WTC11 (cell line): ENCODE data around the gene SAMD4A. TPM values are rescaled to one million over a fixed set of nuclear protein-coding genes. Genes with fewer than 3 reads are reported as not detected.

Experiments used
- ATAC-seq: fragments of 200-7000 bp; cut with Tn5 transposase; 2 replicates; pipeline ENCODE4 v1.10.0; 2021; ENCODE audit warnings: mild to moderate bottlenecking, moderate library complexity
- CTCF ChIA-PET: fragments of 300-600 bp; sonication (Branson Sonifier 250); formaldehyde crosslinking; loops from one replicate; lab custom pipeline; 2021; ENCODE audit warnings: antibody characterized with exemption; lab: Charles Lee
- POLR2A ChIA-PET: fragments of 350-600 bp; sonication (Branson Sonifier 250); formaldehyde crosslinking; loops from one replicate; lab custom pipeline; 2021; ENCODE audit warnings: antibody characterized with exemption; lab: Charles Lee
- DNase-seq: peaks from one replicate; pipeline ENCODE4 v3.0.0; 2021; ENCODE audit warnings: low spot score
- H3K27ac Mint-ChIP-seq: 2 replicates; pipeline ENCODE4 v1.8.0; 2021; ENCODE audit warnings: mixed read lengths
- H3K27me3 Mint-ChIP-seq: 2 replicates; pipeline ENCODE4 v1.8.0; 2021; ENCODE audit warnings: low read depth, mild to moderate bottlenecking, moderate library complexity, mixed read lengths
- H3K36me3 Mint-ChIP-seq: 2 replicates; pipeline ENCODE4 v1.8.0; 2021; ENCODE audit warnings: mixed read lengths
- H3K4me1 Mint-ChIP-seq: 2 replicates; pipeline ENCODE4 v1.8.0; 2022; ENCODE audit warnings: mixed read lengths
- H3K4me3 Mint-ChIP-seq: 2 replicates; pipeline ENCODE4 v1.8.0; 2021; ENCODE audit warnings: mild to moderate bottlenecking, moderate library complexity, mixed read lengths
- H3K9me3 Mint-ChIP-seq: 2 replicates; pipeline ENCODE4 v1.8.0; 2021; ENCODE audit warnings: mixed read lengths
- ATF6 ChIP-seq: sonication (generic); formaldehyde crosslinking; IDR thresholded peaks from 2 replicates; pipeline ENCODE4 v1.8.1; 2023; ENCODE audit warnings: mild to moderate bottlenecking, missing genetic modification reagents
- E2F1 ChIP-seq: sonication (generic); formaldehyde crosslinking; IDR thresholded peaks from 2 replicates; pipeline ENCODE4 v1.8.0; 2022; ENCODE audit warnings: mild to moderate bottlenecking, missing genetic modification reagents
- ESRRA ChIP-seq: sonication (generic); formaldehyde crosslinking; IDR thresholded peaks from 2 replicates; pipeline ENCODE4 v1.8.1; 2022; ENCODE audit warnings: mild to moderate bottlenecking, missing genetic modification reagents, borderline replicate concordance
- FOXK1 ChIP-seq: sonication (generic); formaldehyde crosslinking; IDR thresholded peaks from 2 replicates; pipeline ENCODE4 v1.8.0; 2022; ENCODE audit warnings: mild to moderate bottlenecking, moderate library complexity, missing genetic modification reagents
- HMGXB4 ChIP-seq: sonication (generic); formaldehyde crosslinking; IDR thresholded peaks from 2 replicates; pipeline ENCODE4 v1.8.1; 2023; ENCODE audit warnings: mild to moderate bottlenecking, moderate library complexity, missing genetic modification reagents
- IRF2 ChIP-seq: sonication (generic); formaldehyde crosslinking; IDR thresholded peaks from 2 replicates; pipeline ENCODE4 v1.8.0; 2022; ENCODE audit warnings: low read depth, missing genetic modification reagents, borderline replicate concordance
- NFATC4 ChIP-seq: fragments of 250-450 bp; sonication (Bioruptor Pico); IDR thresholded peaks from 2 replicates; pipeline ENCODE4 v1.9.0; 2021; ENCODE audit warnings: mild to moderate bottlenecking
- NR1H2 ChIP-seq: sonication (generic); formaldehyde crosslinking; IDR thresholded peaks from 2 replicates; pipeline ENCODE4 v1.9.0; 2021; ENCODE audit warnings: mild to moderate bottlenecking, moderate library complexity, missing genetic modification reagents
- PREB ChIP-seq: sonication (generic); formaldehyde crosslinking; IDR thresholded peaks from 2 replicates; pipeline ENCODE4 v1.8.1; 2022; ENCODE audit warnings: mild to moderate bottlenecking, missing genetic modification reagents, moderate library complexity, borderline replicate concordance
- TCF7 ChIP-seq: sonication (generic); formaldehyde crosslinking; IDR thresholded peaks from 2 replicates; pipeline ENCODE4 v1.8.0; 2022; ENCODE audit warnings: mild to moderate bottlenecking, low read depth, missing genetic modification reagents, moderate library complexity
- TEAD4 ChIP-seq: sonication (generic); formaldehyde crosslinking; IDR thresholded peaks from 2 replicates; pipeline ENCODE4 v1.8.0; 2022; ENCODE audit warnings: mild to moderate bottlenecking, missing genetic modification reagents
- TP53 ChIP-seq: sonication (generic); formaldehyde crosslinking; IDR thresholded peaks from 2 replicates; pipeline ENCODE4 v1.8.1; 2023; ENCODE audit warnings: mild to moderate bottlenecking, missing genetic modification reagents
- ZNF121 ChIP-seq: sonication (generic); formaldehyde crosslinking; IDR thresholded peaks from 2 replicates; pipeline ENCODE4 v1.8.0; 2023; ENCODE audit warnings: missing genetic modification reagents
- ZNF281 ChIP-seq: sonication (generic); formaldehyde crosslinking; IDR thresholded peaks from 2 replicates; pipeline ENCODE4 v1.8.0; 2023; ENCODE audit warnings: mild to moderate bottlenecking, missing genetic modification reagents
- ZNF396 ChIP-seq: fragments of 250-450 bp; sonication (Bioruptor Pico); IDR thresholded peaks from 2 replicates; pipeline ENCODE4 v1.8.0; 2021; ENCODE audit warnings: mild to moderate bottlenecking, moderate library complexity, borderline replicate concordance
- ZNF416 ChIP-seq: fragments of 250-450 bp; sonication (Bioruptor Pico); IDR thresholded peaks from 2 replicates; pipeline ENCODE4 v1.9.0; 2021; ENCODE audit warnings: mild to moderate bottlenecking, inconsistent platforms
- total RNA-seq: library from RNA; stranded (reverse); gene quantifications from 3 replicates; pipeline ENCODE4 v1.2.3, GENCODE V29; 2021
- TF ChIP-seq, protein P1 (sequence below): sonication (generic); formaldehyde crosslinking; conservative IDR thresholded peaks from 2 replicates; pipeline ENCODE4 v1.8.1; 2023; ENCODE audit warnings: mild to moderate bottlenecking, low read depth, missing genetic modification reagents, moderate library complexity
- TF ChIP-seq, protein P2 (sequence below): sonication (generic); formaldehyde crosslinking; IDR thresholded peaks from 2 replicates; pipeline ENCODE4 v1.8.0; 2022; ENCODE audit warnings: mild to moderate bottlenecking, missing genetic modification reagents
- TF ChIP-seq, protein P3 (sequence below): fragments of 250-450 bp; sonication (Bioruptor Pico); IDR thresholded peaks from 2 replicates; pipeline ENCODE4 v1.9.0; 2021; ENCODE audit warnings: moderate library complexity, mild to moderate bottlenecking, inconsistent platforms, borderline replicate concordance

Gene SAMD4A
- total RNA-seq, 1 experiment from 2014 or later, result 6.0 TPM

DNA sequence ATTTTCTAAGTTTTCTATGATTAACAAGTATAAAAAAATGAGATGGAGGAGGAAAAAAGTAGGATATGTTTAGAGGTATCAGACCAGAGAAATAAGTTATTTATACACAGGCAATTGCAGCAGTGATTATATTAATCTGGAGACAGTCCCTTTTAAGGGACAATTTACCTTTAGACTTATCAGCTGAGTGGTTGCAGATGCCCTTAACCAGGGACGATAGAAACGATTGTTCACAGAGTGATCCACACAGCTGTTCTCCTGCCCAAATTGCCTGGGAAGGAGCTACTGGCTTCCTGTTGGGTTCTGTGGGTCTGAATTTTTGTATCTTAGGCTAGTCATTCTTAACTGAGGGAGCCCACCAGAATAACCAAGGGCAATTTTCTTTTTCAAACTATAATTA, 269.3 kb downstream of the SAMD4A start:
- H3K4me1 Mint-ChIP-seq, result 0 out of 2 replicates have a peak, but pooled peaks cover 1% of the 10 kb centered on the region
- TF ChIP-seq NFATC4 (CRISPR knock-in tag) (no peak), ZNF121 (CRISPR knock-in tag) (no peak), E2F1 (CRISPR knock-in tag) (no peak), ATF6 (no peak), NR1H2 (CRISPR knock-in tag) (no peak), ZNF396 (CRISPR knock-in tag) (no peak), TP53 (no peak), FOXK1 (no peak), TCF7 (CRISPR knock-in tag) (no peak), IRF2 (CRISPR knock-in tag) (no peak), ZNF416 (no peak), PREB (CRISPR knock-in tag) (no peak)
- TF ChIP-seq, protein P1, sequence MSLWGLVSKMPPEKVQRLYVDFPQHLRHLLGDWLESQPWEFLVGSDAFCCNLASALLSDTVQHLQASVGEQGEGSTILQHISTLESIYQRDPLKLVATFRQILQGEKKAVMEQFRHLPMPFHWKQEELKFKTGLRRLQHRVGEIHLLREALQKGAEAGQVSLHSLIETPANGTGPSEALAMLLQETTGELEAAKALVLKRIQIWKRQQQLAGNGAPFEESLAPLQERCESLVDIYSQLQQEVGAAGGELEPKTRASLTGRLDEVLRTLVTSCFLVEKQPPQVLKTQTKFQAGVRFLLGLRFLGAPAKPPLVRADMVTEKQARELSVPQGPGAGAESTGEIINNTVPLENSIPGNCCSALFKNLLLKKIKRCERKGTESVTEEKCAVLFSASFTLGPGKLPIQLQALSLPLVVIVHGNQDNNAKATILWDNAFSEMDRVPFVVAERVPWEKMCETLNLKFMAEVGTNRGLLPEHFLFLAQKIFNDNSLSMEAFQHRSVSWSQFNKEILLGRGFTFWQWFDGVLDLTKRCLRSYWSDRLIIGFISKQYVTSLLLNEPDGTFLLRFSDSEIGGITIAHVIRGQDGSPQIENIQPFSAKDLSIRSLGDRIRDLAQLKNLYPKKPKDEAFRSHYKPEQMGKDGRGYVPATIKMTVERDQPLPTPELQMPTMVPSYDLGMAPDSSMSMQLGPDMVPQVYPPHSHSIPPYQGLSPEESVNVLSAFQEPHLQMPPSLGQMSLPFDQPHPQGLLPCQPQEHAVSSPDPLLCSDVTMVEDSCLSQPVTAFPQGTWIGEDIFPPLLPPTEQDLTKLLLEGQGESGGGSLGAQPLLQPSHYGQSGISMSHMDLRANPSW, result no peak
- TF ChIP-seq, protein P2, sequence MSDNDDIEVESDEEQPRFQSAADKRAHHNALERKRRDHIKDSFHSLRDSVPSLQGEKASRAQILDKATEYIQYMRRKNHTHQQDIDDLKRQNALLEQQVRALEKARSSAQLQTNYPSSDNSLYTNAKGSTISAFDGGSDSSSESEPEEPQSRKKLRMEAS (CRISPR knock-in tag), result no peak
- TF ChIP-seq, all 79 proteins: peak for 0
- no peak for DNase-seq
- ChIA-PET POLR2A (no interaction called here), CTCF (no interaction called here)
- no peak overlapping the region for H3K4me3 Mint-ChIP-seq
- H3K9me3 Mint-ChIP-seq, result 0 out of 2 replicates have a peak, but pooled peaks cover 3% of the 10 kb centered on the region
- ATAC-seq, result no peak
- no peaks in the 10 kb centered on the region; the same call in 1 of the 2 replicates for H3K27me3 Mint-ChIP-seq
- peaks cover 5% of the 10 kb centered on the region; the same call in 1 of the 2 replicates for H3K36me3 Mint-ChIP-seq
- H3K27ac Mint-ChIP-seq, result no peak overlapping the region

DNA sequence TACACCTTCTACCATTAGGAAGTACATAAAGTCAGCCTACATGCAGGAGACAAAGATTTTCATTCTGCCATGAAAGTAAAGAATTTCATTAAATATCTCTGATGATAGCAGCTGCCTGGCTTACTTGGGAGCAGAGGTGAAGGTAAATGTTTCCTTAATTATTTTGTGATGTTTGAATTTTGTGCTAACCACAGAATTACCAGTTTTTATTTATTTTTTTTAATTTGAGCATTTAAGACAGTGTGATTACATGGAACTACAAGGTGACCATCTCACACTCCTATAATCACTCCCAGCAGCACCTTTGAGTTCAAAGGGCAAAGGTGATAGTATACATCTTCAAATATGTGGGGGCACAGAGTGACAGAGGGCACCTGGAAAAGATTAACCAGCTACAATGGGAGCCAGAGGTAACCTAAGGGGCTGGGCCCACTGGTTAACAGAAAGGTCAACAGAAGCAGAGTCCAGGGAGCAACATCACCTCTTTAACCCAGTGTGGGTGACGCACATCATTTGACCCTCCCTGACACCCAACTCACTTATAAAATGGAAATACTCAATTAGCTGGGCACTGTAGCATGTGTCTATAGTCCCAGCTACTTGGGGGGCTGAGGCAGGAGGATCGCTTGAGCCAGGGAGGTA, 270.7 kb downstream of the SAMD4A start:
- ATAC-seq (no peak), DNase-seq (no peak)
- CTCF ChIA-PET, result interaction anchor here (1.3 kb wide), 1 partner anchor 23 kb away, joined by 3 read pairs; no protein-coding TSS in a partner anchor
- H3K9me3 Mint-ChIP-seq, result 0 out of 2 replicates have a peak, but pooled peaks cover 3% of the 10 kb centered on the region
- POLR2A ChIA-PET, result no interaction called here
- H3K27me3 Mint-ChIP-seq, result no peaks in the 10 kb centered on the region
- 0 out of 2 replicates have a peak, but pooled peaks cover 6% of the 10 kb centered on the region for H3K4me1 Mint-ChIP-seq
- no peak overlapping the region for H3K4me3 Mint-ChIP-seq
- H3K27ac Mint-ChIP-seq, result no peak overlapping the region
- TF ChIP-seq ZNF281 (CRISPR knock-in tag) (no peak), ESRRA (CRISPR knock-in tag) (no peak), HMGXB4 (CRISPR knock-in tag) (no peak), TEAD4 (CRISPR knock-in tag) (no peak)
- TF ChIP-seq, protein P3, sequence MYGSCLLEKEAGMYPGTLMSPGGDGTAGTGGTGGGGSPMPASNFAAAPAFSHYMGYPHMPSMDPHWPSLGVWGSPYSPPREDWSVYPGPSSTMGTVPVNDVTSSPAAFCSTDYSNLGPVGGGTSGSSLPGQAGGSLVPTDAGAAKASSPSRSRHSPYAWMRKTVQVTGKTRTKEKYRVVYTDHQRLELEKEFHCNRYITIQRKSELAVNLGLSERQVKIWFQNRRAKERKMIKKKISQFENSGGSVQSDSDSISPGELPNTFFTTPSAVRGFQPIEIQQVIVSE, result no peak
- TF ChIP-seq, all 79 proteins: peak for 0
- peaks cover 5% of the 10 kb centered on the region; the same call in 1 of the 2 replicates for H3K36me3 Mint-ChIP-seq
